MM.1S (cell line): ENCODE measurements around the gene CKAP5.
"Not testable (repeated sequence)": the region's sequence is repeated elsewhere in the genome, so short reads cannot be mapped to it uniquely, and the experiment has no call there.

ENCODE experiments used
- EZH2 ChIP-seq: fragments of 300-600 bp; sonication (generic); optimal IDR thresholded peaks from 2 replicates; pipeline ENCODE3; 2017; ENCODE audit warnings: low read depth, mild to moderate bottlenecking, antibody characterized with exemption, low read length, mixed read lengths
- EZH2phosphoT487 ChIP-seq: fragments of 300-600 bp; sonication (generic); IDR thresholded peaks from 2 replicates; pipeline ENCODE4 v1.6.1; 2018; ENCODE audit warnings: antibody characterized with exemption, low read length
- TF ChIP-seq, protein P1 (sequence below): fragments of 300-600 bp; sonication (generic); IDR thresholded peaks from 2 replicates; pipeline ENCODE4 v1.5.1; 2016; ENCODE audit warnings: antibody characterized with exemption, low read length, mixed read lengths

GRCh38 chr11:46799725-46800124, 46.4 kb downstream of the CKAP5 start:
- TF ChIP-seq, protein P1, sequence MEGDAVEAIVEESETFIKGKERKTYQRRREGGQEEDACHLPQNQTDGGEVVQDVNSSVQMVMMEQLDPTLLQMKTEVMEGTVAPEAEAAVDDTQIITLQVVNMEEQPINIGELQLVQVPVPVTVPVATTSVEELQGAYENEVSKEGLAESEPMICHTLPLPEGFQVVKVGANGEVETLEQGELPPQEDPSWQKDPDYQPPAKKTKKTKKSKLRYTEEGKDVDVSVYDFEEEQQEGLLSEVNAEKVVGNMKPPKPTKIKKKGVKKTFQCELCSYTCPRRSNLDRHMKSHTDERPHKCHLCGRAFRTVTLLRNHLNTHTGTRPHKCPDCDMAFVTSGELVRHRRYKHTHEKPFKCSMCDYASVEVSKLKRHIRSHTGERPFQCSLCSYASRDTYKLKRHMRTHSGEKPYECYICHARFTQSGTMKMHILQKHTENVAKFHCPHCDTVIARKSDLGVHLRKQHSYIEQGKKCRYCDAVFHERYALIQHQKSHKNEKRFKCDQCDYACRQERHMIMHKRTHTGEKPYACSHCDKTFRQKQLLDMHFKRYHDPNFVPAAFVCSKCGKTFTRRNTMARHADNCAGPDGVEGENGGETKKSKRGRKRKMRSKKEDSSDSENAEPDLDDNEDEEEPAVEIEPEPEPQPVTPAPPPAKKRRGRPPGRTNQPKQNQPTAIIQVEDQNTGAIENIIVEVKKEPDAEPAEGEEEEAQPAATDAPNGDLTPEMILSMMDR: not testable (repeated sequence)
- not testable (repeated sequence) for TF ChIP-seq EZH2, EZH2phosphoT487
